GM18868 (cell line): ENCODE data around the gene PPIF.

Source experiments
- ATAC-seq: cut with Tn5 transposase; IDR thresholded peaks from one replicate; pipeline ENCODE4 v1.9.1; 2021; ENCODE audit warnings: mild to moderate bottlenecking, moderate library complexity; ENCODE audit not compliant: unreplicated experiment

PPIF gene

GRCh38 chr10:79367426-79368189 is 20.3 kb downstream of the PPIF start:
- no peak for ATAC-seq

- ATAC-seq: no peak
These were observed 25.6 kb downstream of the PPIF start for GRCh38 chr10:79372871-79373270.

GRCh38 chr10:79374312-79375191 is 27.3 kb downstream of the PPIF start:
- ATAC-seq: no peak

- no peak for ATAC-seq
These were observed 28.2 kb downstream of the PPIF start for GRCh38 chr10:79375321-79376077.

GRCh38 chr10:79376078-79376628 is 28.9 kb downstream of the PPIF start:
- no peak for ATAC-seq

- no peak for ATAC-seq
These were observed 29.7 kb downstream of the PPIF start for GRCh38 chr10:79376751-79377556.

GRCh38 chr10:79377557-79378382 is 30.5 kb downstream of the PPIF start:
- no peak for ATAC-seq

GRCh38 chr10:79378383-79378646 is 31.0 kb downstream of the PPIF start:
- no peak for ATAC-seq

GRCh38 chr10:79378647-79379511 is 31.6 kb downstream of the PPIF start:
- no peak for ATAC-seq

GRCh38 chr10:79379512-79380124 is 32.3 kb downstream of the PPIF start:
- no peak for ATAC-seq

- ATAC-seq: no peak
These were observed 33.1 kb downstream of the PPIF start for GRCh38 chr10:79380125-79380945.

GRCh38 chr10:79380946-79381721 is 33.9 kb downstream of the PPIF start:
- no peak for ATAC-seq

GRCh38 chr10:79381804-79382221 is 34.5 kb downstream of the PPIF start:
- no peak for ATAC-seq

GRCh38 chr10:79382491-79382941 is 35.2 kb downstream of the PPIF start:
- ATAC-seq: no peak

GRCh38 chr10:79383974-79384606 is 36.8 kb downstream of the PPIF start:
- ATAC-seq: no peak

GRCh38 chr10:79384773-79385391 is 37.6 kb downstream of the PPIF start:
- no peak for ATAC-seq
